Embryonic facial prominence (tissue), 1 donor: ENCODE data around the gene CDK18.

ENCODE experiments used
- DNase-seq: peaks from one replicate; pipeline ENCODE4 v3.0.0-alpha.2; 2016; ENCODE audit errors: extremely low spot score

The CDK18 gene

GRCh38 chr1:205537386-205538018 is 33.0 kb downstream of the CDK18 start:
- no peak for DNase-seq

GRCh38 chr1:205538235-205538840 is 33.9 kb downstream of the CDK18 start:
- no peak for DNase-seq

DNA sequence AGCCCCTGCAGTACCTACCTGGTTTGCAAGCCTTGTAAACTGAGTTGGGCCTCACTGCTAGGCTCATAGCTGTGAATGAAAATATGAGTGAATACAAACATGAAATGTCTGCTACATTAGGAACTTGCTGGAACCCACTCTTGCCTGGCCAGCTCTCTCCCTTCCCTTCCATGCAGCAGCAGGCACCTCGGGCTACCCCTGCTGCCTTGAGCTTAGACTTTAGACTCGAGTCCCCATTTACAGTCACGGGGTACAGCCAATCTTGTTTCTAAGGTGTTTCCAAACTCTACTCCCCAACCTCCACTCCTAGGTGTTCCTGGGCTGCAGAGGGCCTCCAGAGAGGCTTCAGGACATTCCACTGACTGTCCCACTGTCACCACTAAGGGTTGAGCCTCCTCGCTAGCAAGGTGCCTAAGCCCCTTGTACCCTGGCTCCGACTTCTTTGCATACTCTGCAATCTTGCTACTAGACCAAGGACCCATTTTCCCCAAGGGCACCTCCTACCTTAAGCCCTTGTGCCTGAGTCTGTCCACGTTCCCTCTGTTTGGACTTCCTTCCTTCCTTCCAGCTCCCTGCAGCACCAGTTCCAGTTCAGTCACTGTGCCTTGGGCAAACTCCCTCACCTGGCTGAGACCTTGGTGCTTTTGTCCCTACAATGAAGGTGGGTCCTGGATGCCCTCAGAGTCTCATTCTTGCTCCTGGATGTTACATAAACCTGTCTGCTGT is 36.9 kb downstream of the CDK18 start:
- DNase-seq: no peak

DNA sequence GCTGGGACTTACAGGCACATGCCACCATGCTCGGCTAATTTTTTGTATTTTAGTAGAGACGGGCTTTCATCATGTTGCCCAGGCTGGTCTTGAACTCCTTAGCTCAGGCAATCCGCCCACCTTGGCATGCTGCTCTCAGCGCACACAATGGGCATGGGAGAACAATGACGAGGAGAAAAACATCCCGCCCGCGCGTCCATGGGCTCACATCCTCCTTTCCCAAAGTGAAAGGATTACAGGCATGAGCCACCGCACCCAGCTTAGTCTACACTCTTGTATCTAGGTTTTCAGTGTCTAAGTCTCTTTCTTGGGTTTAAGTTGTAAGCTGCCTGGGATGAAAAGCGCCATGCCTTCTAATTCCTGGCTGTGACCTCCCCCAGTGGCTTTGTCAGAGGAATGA is 37.9 kb downstream of the CDK18 start:
- no peak for DNase-seq

DNA sequence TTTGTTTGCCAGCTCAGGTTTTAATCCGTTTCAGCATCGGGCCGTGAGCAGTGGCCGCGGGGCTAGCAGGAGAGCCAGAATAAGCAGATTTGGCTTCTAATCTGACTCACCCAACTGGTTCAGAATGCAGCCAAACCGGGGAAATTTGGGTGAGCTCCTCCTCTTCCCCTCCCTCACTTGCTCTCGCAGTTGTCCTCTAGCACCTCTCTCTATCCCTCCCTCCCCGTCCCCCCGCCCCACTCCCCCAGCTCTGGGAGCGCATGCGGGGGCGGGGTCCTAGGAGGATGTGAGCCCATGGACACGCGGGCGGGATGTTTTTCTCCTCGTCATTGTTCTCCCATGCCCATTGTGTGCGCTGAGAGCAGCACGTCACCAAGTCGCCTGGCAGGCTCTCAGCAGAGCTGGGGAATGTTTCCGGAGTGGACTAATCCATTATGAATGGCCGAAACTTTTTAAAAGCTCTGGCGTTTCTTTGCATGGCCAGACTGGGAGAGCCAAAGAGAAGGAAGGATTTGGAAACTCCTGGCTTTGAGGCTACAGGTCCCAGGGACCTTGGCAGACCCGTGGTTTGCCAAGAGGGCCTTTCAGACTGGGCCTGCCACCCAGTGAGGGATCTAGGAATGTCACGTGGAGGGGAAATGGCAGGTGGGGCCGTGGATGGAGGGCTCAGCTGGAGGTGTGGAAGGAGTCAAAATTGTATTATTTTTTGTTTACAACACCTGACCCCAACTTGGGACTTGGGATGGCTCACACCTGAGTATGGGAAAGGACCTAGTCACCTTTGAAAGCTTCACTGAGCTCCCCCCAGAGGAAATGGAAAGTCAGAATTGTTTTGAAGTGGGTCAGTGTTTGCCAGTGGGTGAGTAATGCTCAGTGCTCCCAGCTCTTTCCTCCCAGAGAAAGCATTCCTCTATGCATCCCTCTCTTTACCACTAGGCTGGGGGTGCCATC is 39.2 kb downstream of the CDK18 start:
- DNase-seq: peak; percentile 28

GRCh38 chr1:205545001-205545919 is 40.8 kb downstream of the CDK18 start:
- DNase-seq: no peak

DNA sequence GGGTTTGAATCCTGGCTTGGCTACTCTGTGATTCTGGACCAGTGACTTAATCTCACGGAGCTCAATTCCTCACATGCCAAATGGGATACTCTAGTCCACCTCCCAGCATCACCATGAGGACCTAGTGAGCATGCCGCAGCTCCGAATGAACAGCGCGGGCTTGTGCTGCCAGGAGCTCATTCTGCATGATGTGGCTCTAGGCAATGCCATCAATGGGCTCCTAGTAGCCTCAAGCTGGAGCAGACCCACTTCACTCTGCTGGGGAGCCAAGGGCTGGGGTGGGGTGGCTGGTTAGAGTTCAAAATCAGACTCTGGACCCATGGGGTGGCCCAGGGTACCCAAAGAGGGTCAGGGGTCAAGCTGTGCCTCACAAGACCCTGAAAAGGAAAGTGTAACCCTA is 41.5 kb downstream of the CDK18 start:
- no peak for DNase-seq

GRCh38 chr1:205546541-205546940 is 42.1 kb downstream of the CDK18 start:
- DNase-seq: no peak

- DNase-seq: no peak
Measured at GRCh38 chr1:205547936-205548827, 43.7 kb downstream of the CDK18 start.

DNA sequence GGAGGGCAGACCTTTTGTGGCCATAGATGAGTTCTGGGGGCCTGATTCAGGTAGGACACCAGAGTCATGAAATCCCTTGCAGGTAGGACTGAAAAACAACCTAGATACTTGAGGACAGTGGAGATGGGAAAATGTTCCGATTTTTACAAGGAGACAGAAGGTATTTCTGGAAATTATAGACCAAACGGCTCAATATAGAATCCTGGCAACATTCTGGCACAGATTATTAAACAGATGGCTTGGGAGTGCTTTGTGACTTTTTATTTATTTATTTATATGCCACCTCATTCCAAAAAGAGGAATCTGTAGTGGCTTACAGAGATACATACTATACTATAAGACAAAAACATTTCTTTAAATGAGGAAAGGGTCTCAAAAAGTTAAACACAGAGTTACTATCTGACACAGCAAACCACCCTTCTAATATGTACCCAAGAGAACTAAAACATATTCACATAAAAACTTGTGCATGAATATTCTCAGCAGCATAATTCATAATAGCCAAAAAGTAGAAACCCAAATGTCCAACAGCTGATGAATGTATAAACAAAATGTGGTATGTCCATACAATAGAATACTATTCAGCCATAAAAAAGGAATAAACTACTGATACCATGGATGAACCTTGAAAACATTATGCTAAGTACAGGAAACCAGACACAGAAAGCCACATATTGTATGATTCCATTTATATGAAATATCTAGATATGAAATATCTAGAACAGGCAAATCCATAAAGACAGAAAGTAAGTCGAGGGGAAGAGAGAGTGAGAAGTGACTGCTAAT is 49.8 kb downstream of the CDK18 start:
- no peak for DNase-seq

DNA sequence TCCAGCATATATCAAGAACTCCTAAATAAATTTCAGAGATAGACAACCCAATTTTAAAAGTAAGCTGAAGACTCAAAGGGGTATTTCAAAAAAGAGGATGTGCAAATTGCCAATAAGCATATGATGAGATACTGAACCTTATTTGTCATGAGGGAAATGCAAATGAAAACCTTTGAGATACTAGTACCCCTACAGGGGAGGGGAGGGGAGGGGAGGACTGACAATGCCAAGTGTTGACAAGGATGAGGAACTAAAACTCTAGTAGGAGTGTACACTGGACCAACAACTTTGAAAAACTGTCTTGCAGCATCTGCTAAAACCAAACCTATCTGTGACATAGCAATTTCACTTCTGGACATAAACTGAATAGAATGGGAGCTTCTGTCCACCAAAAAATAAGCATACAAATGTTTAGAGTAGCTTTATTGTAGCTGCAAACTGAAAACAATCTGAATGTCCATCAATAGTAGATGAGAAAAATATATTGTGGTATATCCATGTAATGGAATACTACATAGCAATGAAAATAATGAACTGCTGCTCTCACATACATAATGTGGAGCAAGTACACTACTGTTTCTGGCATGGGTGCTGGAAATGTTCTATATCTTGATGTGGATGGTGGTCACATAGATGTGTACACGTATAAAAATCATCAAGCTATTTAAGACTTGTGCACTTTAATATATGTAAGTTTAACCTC is 57.2 kb downstream of the CDK18 start:
- no peak for DNase-seq

- DNase-seq: no peak
Measured at GRCh38 chr1:205563927-205564441, 59.5 kb downstream of the CDK18 start.

DNA sequence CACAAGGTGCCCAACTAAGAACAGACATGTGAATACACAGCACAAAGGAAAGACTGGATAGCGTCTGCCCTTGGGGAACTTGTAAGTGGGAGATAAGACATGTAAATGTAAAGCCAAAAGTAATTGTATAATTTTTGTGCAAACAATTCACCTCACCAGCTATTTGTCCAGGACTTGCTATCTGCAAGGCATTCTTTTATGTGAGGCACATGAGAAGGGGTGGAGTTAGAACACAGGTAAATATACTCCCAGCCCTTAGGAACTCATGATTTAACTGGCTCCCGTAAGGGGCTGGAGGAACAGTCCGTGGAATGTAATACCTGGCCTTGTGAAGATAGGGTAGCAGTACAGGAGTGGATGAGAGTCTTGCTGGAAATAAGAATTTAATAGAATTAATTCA is 61.3 kb downstream of the CDK18 start:
- no peak for DNase-seq

- DNase-seq: no peak
Measured at GRCh38 chr1:205567716-205568115, 63.2 kb downstream of the CDK18 start.

GRCh38 chr1:205568135-205568468 is 63.6 kb downstream of the CDK18 start:
- no peak for DNase-seq

DNA sequence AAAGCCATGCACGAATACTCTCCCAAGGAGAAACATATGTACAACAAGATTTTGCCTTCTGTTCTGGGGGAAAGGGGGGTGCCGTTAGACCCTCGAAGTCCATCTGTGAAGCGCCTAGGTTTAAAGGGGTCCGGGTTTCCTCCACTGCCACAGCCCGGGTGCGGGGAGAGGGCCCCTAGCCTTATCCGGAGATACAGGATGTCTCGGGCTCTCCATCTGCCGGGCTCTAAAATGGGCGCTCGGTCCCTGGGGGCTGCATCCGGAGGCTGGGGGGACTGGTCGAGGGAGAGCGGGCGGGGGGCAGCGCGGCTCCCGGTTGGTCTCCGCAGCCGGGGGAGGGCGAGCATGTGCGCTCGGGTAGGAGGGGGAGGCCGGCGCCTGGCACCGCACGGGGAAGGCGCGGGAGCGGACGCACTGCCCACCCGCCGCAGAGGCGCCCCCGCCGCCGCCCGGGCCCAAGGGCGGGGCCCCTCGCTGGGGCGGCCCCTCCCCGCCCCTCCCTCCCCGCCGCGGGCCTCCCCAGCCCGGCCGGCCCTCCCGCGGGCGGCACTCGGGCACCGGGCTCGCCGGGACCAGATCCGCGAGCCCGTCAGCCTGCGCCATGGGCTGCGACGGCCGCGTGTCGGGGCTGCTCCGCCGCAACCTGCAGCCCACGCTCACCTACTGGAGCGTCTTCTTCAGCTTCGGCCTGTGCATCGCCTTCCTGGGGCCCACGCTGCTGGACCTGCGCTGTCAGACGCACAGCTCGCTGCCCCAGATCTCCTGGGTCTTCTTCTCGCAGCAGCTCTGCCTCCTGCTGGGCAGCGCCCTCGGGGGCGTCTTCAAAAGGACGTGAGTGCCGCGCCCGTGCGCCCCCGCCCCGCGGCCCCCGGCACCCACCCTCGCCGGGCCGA is 64.2 kb downstream of the CDK18 start:
- no peak for DNase-seq

DNA sequence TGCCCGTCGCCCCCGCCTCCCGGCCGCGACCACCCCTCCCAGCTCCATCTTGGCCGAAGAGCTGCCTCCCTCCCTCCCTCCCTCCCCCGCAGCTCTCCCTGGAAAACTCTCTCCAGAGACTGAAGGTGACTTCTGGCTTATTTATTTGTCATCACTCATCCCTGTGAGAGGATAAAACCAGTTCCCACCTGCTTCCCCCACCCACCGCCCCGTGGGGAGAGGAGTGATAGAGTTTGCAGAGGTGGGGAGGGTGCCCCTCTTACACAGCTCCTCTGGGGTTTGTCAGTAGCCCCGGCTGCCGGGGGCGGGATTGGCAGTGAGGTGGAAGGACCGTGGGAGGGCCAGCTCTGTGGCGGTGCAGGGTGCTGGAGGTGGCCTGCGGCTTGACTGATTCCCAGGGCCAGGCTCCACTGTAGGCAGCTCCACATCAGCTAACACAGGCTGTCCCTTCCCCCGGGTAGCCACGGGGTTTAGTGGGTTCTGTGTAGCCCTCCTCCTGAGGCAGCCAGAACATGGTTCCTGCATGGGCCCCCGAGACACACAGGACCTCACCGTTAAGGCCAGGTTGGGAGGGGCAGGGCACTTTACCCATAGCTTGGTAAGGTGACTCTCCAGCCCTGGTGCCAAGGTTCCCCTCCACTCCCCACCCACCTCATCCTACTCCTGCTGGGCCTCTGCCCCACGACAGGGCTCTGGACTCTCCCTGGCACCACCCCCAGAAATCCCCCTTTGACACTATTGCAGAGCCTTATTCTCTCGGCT is 65.1 kb downstream of the CDK18 start:
- DNase-seq: no peak
